Measurements from ENCODE around the gene CACNA1B. TPM values are rescaled to one million over a fixed set of nuclear protein-coding genes. Genes with fewer than 3 reads are reported as not detected.
"Not testable (repeated sequence)": the region's sequence is repeated elsewhere in the genome, so short reads cannot be mapped to it uniquely, and the experiment has no call there.

Gene CACNA1B
- polyA plus RNA-seq, 1 of the 3 experiments (the other 2 are of a cell fraction): 0.03 TPM

DNA sequence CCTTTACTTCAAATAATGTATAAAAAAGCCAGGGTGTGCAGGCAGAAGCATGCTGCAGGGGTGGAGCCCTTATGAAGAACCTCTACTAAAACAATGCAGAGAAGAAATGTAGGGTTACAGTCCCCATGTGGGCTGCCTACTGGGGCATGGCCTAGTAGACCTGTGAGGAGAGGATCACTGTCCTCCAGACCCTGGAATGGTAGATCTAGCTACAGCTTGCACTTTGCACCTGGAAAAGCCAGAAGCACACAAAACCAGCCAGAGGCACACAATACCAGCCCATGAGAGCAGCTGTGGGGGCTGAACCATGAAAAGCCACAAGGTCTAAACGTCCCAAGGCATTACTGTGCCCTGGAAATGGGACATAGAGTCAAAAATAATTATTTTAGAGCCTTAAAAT, 289.2 kb downstream of the CACNA1B start:
- H3K4me2 ChIP-seq; H3K27me3 ChIP-seq (ENCODE audit: insufficient read depth); POLR2A ChIA-PET: not testable (repeated sequence)

More for the DNA sequence above, 289.2 kb downstream of the CACNA1B start:
- DNase-seq; H3K9ac ChIP-seq; H3K9me2 ChIP-seq; H3K79me2 ChIP-seq (ENCODE audit: insufficient read depth); H3K36me3 ChIP-seq (replicated peaks in 1 of 2; ENCODE audit: control insufficient read depth in 1 of 2, insufficient read depth in 2 of 2, low read length in 1 of 2); H4K20me1 ChIP-seq (ENCODE audit: insufficient read depth); H3K27ac ChIP-seq (ENCODE audit: low read depth in 2 of 2, low read length in 1 of 2); H3K9me3 ChIP-seq; CTCF ChIA-PET; H3F3A ChIP-seq (replicated peaks; ENCODE audit: insufficient read depth); H2AFZ ChIP-seq (ENCODE audit: low read depth); H3K4me3 ChIP-seq (ENCODE audit: low read depth in 2 of 2, low read length in 1 of 2); H3K4me1 ChIP-seq (ENCODE audit: control insufficient read depth in 1 of 2, insufficient read depth in 2 of 2, low read depth in 1 of 2, low read length in 1 of 2): not testable (repeated sequence)
- WGBS (ENCODE audit: low lambda C conversion rate): 0% methylated on average over 1 of the region's 1 CpG

Small RNA genes within 50 kb of the gene (small RNA-seq; reads per million reads assigned to genes)
- 0 reads per million in 7 experiments for gene AL591424.2
- 0 reads per million in 7 experiments for gene MIR602

All from SK-N-SH (cell line).